ENCODE results near the gene PTS.

- TF ChIP-seq USF2 (IDR thresholded peaks at IDR 0.05) = no peak
- TF ChIP-seq EP300 (IDR thresholded peaks at IDR 0.05) = no peak
- TF ChIP-seq SMC3 (IDR thresholded peaks at IDR 0.05) = no peak
- no peak for TF ChIP-seq JUNB (IDR thresholded peaks at IDR 0.05)
- no peak for TF ChIP-seq ESRRA (IDR thresholded peaks at IDR 0.05; ENCODE audit: borderline replicate concordance, low read length)
- no peak for TF ChIP-seq POLR2A (IDR thresholded peaks at IDR 0.05; ENCODE audit: low read length)
- no peak for TF ChIP-seq RCOR1 (IDR thresholded peaks at IDR 0.05; ENCODE audit: low read depth, low read length)
Observed at GRCh38 chr11:112206071-112206470, 20.2 kb upstream of the PTS start.

Data from A549 (cell line).